HEK293 (cell line): Measurements from ENCODE around the gene CHMP4B.

Source experiments
- CTCF ChIA-PET: fragments of 350-600 bp; formaldehyde crosslinking; extraction: SDS; loops from one replicate; lab custom pipeline; 2021; ENCODE audit warnings: antibody characterized with exemption; lab: Yijun Ruan, JAX
- POLR2A ChIA-PET: fragments of 300-600 bp; formaldehyde crosslinking; extraction: SDS; loops from one replicate; lab custom pipeline; 2020; ENCODE audit warnings: antibody characterized with exemption, inconsistent platforms; lab: Yijun Ruan, JAX
- H3K27ac ChIP-seq: fragments of 200-500 bp; sonication (Bioruptor generic); 2 replicates; pipeline ENCODE4 v1.5.1; 2014; ENCODE audit warnings: low read depth, low read length, control low read depth, inconsistent platforms; ENCODE audit errors: extremely low read depth
- H3K36me3 ChIP-seq, 2 experiments: fragments of 200-500 bp in 1 of 2; sonication (Bioruptor generic) in 1 of 2; 1 replicate in 1 of 2; 2 replicates in 1 of 2; pipeline ENCODE4 v1.5.1; 2014 to 2017; ENCODE audit warnings: inconsistent platforms in 2 of 2, low read length in 2 of 2; ENCODE audit not compliant: control insufficient read depth in 2 of 2, insufficient read depth in 1 of 2
- H3K4me1 ChIP-seq: fragments of 200-500 bp; sonication (Bioruptor generic); 2 replicates; pipeline ENCODE4 v1.5.1; 2014; ENCODE audit warnings: mild to moderate bottlenecking, low read length, inconsistent platforms; ENCODE audit not compliant: control insufficient read depth, insufficient read depth
- H3K4me3 ChIP-seq: 2 replicates; pipeline ENCODE4 v1.5.1; 2011; ENCODE audit warnings: low read depth, mild to moderate bottlenecking, control low read depth, low read length, moderate library complexity
- H3K9me3 ChIP-seq: fragments of 200-500 bp; sonication (Bioruptor generic); 2 replicates; pipeline ENCODE4 v1.5.1; 2014; ENCODE audit warnings: low read depth, low read length, inconsistent platforms; ENCODE audit not compliant: control insufficient read depth, insufficient read depth
- REST ChIP-seq: fragments of 450-650 bp; formaldehyde crosslinking; IDR thresholded peaks from 2 replicates; pipeline ENCODE4 v1.5.1; 2016; ENCODE audit warnings: missing biosample characterization, missing genetic modification characterization
- YY2 ChIP-seq: fragments of 450-650 bp; formaldehyde crosslinking; IDR thresholded peaks from 2 replicates; pipeline ENCODE4 v1.5.1; 2016; ENCODE audit warnings: missing biosample characterization, missing genetic modification characterization
- ZBTB11 ChIP-seq: fragments of 450-650 bp; formaldehyde crosslinking; conservative IDR thresholded peaks from 2 replicates; pipeline ENCODE4 v1.5.1; 2016; ENCODE audit warnings: low read depth, missing biosample characterization, missing genetic modification characterization
- ZBTB44 ChIP-seq: fragments of 450-650 bp; IDR thresholded peaks from 2 replicates; pipeline ENCODE4 v1.5.1; 2018; ENCODE audit warnings: missing biosample characterization, mild to moderate bottlenecking, missing genetic modification characterization
- ZNF140 ChIP-seq: fragments of 450-650 bp; formaldehyde crosslinking; IDR thresholded peaks from 2 replicates; pipeline ENCODE4 v1.5.1; 2016; ENCODE audit warnings: missing biosample characterization, missing genetic modification characterization
- ZNF398 ChIP-seq: fragments of 450-650 bp; formaldehyde crosslinking; IDR thresholded peaks from 2 replicates; pipeline ENCODE4 v1.5.1; 2017; ENCODE audit warnings: missing biosample characterization, missing genetic modification characterization
- ZNF529 ChIP-seq: fragments of 450-650 bp; formaldehyde crosslinking; IDR thresholded peaks from 2 replicates; pipeline ENCODE4 v1.5.1; 2017; ENCODE audit warnings: missing genetic modification characterization, missing biosample characterization; ENCODE audit not compliant: insufficient replicate concordance
- ZNF555 ChIP-seq: fragments of 450-650 bp; formaldehyde crosslinking; conservative IDR thresholded peaks from 2 replicates; pipeline ENCODE4 v1.5.1; 2017; ENCODE audit warnings: missing biosample characterization, mild to moderate bottlenecking, missing genetic modification characterization, inconsistent platforms
- ZSCAN30 ChIP-seq: fragments of 450-650 bp; IDR thresholded peaks from 2 replicates; pipeline ENCODE4 v1.5.1; 2018; ENCODE audit warnings: missing biosample characterization, mild to moderate bottlenecking, missing genetic modification characterization, moderate library complexity
- TF ChIP-seq, protein P1 (sequence below): fragments of 450-650 bp; formaldehyde crosslinking; IDR thresholded peaks from 2 replicates; pipeline ENCODE4 v1.5.1; 2016; ENCODE audit warnings: missing biosample characterization, missing genetic modification characterization
- TF ChIP-seq, protein P2 (sequence below): fragments of 450-650 bp; formaldehyde crosslinking; IDR thresholded peaks from 2 replicates; pipeline ENCODE4 v1.5.1; 2016; ENCODE audit warnings: missing biosample characterization, missing genetic modification characterization
- TF ChIP-seq, protein P3 (sequence below): fragments of 450-650 bp; formaldehyde crosslinking; IDR thresholded peaks from 2 replicates; pipeline ENCODE4 v1.5.1; 2016; ENCODE audit warnings: missing biosample characterization, missing genetic modification characterization
- TF ChIP-seq, protein P4 (sequence below): fragments of 450-650 bp; formaldehyde crosslinking; IDR thresholded peaks from 2 replicates; pipeline ENCODE4 v1.5.1; 2016; ENCODE audit warnings: missing biosample characterization, missing genetic modification characterization, low read depth
- TF ChIP-seq, protein P5 (sequence below): IDR thresholded peaks from 2 replicates; pipeline ENCODE4 v1.6.1; 2011; ENCODE audit warnings: mild to moderate bottlenecking, low read depth, low read length, borderline replicate concordance

Gene CHMP4B

GRCh38 chr20:33864324-33864963, 53.3 kb downstream of the CHMP4B start (continued):
- TF ChIP-seq ZBTB11 (tag by site-specific recombination): no peak
- TF ChIP-seq, all 188 proteins: peak for 0

DNA sequence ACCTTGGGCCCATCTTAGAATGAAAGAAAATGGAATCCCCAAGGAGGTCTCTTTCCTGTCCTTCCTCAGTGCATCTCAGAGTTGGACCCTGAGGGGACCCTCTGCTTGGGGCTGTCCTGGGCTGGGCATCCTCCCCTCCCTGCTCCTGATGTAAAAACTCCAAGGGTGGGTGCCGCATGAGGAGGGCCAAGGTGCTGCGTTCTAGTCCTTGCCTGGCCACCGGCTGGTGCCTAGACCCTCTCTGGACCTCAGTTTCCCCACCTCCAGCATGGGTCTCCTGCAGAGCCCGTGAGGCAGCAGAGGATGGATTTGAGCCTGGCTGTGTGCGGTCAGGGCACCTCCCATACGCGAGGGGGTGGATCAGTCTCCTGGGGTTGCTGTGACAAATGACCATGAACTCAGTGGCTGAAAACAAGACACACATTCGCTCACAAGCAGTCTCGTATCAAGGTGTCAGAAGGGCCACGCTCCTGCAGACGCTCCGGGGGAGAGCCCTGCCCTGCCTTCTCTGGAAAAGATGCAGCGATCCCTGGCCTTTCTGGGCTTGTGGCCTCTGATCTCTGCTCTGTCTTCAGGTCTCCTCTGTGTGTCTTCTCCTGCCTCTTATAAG, 54.7 kb downstream of the CHMP4B start:
- CTCF ChIA-PET: no interaction called here
- no peaks in the 10 kb centered on the region for H3K4me1 ChIP-seq
- no peaks in the 10 kb centered on the region for H3K36me3 ChIP-seq
- POLR2A ChIA-PET: no interaction called here
- TF ChIP-seq YY2 (tag by site-specific recombination) (no peak), REST (no peak), ZNF398 (tag by site-specific recombination) (no peak), ZSCAN30 (tag by site-specific recombination) (no peak), ZNF140 (tag by site-specific recombination) (no peak), ZNF555 (tag by site-specific recombination) (no peak), ZNF529 (tag by site-specific recombination) (no peak), ZBTB44 (tag by site-specific recombination) (no peak)
- TF ChIP-seq, protein P1, sequence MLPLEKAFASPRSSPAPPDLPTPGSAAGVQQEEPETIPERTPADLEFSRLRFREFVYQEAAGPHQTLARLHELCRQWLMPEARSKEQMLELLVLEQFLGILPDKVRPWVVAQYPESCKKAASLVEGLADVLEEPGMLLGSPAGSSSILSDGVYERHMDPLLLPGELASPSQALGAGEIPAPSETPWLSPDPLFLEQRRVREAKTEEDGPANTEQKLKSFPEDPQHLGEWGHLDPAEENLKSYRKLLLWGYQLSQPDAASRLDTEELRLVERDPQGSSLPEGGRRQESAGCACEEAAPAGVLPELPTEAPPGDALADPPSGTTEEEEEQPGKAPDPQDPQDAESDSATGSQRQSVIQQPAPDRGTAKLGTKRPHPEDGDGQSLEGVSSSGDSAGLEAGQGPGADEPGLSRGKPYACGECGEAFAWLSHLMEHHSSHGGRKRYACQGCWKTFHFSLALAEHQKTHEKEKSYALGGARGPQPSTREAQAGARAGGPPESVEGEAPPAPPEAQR: no peak
- TF ChIP-seq, protein P2, sequence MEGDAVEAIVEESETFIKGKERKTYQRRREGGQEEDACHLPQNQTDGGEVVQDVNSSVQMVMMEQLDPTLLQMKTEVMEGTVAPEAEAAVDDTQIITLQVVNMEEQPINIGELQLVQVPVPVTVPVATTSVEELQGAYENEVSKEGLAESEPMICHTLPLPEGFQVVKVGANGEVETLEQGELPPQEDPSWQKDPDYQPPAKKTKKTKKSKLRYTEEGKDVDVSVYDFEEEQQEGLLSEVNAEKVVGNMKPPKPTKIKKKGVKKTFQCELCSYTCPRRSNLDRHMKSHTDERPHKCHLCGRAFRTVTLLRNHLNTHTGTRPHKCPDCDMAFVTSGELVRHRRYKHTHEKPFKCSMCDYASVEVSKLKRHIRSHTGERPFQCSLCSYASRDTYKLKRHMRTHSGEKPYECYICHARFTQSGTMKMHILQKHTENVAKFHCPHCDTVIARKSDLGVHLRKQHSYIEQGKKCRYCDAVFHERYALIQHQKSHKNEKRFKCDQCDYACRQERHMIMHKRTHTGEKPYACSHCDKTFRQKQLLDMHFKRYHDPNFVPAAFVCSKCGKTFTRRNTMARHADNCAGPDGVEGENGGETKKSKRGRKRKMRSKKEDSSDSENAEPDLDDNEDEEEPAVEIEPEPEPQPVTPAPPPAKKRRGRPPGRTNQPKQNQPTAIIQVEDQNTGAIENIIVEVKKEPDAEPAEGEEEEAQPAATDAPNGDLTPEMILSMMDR (tag by site-specific recombination): no peak
- TF ChIP-seq, protein P3, sequence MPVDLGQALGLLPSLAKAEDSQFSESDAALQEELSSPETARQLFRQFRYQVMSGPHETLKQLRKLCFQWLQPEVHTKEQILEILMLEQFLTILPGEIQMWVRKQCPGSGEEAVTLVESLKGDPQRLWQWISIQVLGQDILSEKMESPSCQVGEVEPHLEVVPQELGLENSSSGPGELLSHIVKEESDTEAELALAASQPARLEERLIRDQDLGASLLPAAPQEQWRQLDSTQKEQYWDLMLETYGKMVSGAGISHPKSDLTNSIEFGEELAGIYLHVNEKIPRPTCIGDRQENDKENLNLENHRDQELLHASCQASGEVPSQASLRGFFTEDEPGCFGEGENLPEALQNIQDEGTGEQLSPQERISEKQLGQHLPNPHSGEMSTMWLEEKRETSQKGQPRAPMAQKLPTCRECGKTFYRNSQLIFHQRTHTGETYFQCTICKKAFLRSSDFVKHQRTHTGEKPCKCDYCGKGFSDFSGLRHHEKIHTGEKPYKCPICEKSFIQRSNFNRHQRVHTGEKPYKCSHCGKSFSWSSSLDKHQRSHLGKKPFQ (tag by site-specific recombination): no peak
- TF ChIP-seq, protein P4, sequence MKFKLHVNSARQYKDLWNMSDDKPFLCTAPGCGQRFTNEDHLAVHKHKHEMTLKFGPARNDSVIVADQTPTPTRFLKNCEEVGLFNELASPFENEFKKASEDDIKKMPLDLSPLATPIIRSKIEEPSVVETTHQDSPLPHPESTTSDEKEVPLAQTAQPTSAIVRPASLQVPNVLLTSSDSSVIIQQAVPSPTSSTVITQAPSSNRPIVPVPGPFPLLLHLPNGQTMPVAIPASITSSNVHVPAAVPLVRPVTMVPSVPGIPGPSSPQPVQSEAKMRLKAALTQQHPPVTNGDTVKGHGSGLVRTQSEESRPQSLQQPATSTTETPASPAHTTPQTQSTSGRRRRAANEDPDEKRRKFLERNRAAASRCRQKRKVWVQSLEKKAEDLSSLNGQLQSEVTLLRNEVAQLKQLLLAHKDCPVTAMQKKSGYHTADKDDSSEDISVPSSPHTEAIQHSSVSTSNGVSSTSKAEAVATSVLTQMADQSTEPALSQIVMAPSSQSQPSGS (tag by site-specific recombination): no peak
- TF ChIP-seq, protein P5, sequence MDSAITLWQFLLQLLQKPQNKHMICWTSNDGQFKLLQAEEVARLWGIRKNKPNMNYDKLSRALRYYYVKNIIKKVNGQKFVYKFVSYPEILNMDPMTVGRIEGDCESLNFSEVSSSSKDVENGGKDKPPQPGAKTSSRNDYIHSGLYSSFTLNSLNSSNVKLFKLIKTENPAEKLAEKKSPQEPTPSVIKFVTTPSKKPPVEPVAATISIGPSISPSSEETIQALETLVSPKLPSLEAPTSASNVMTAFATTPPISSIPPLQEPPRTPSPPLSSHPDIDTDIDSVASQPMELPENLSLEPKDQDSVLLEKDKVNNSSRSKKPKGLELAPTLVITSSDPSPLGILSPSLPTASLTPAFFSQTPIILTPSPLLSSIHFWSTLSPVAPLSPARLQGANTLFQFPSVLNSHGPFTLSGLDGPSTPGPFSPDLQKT: no peak
- TF ChIP-seq, all 188 proteins: peak for 0
- Histone ChIP-seq H3K27ac (no peak overlapping the region), H3K9me3 (no peaks in the 10 kb centered on the region), H3K4me3 (no peak overlapping the region)
